Esophagus (tissue), 2 donors: Measurements from ENCODE around the gene OOSP2. TPM values are rescaled to one million over a fixed set of nuclear protein-coding genes. Genes with fewer than 3 reads are reported as not detected.

ENCODE experiments used
- H3K27ac ChIP-seq, 2 donors: one replicate each; pipeline ENCODE4 v1.5.1; 2013; ENCODE audit warnings: low read depth in 2 of 2, mild to moderate bottlenecking in 2 of 2, inconsistent platforms in 1 of 2, low read length in 1 of 2, moderate library complexity in 1 of 2
- H3K27me3 ChIP-seq, 2 donors: one replicate each; pipeline ENCODE4 v1.6.1; 2013; ENCODE audit warnings: low read length in 2 of 2, control low read depth in 1 of 2, mild to moderate bottlenecking in 1 of 2; ENCODE audit not compliant: insufficient read depth in 2 of 2, control insufficient read depth in 1 of 2
- H3K36me3 ChIP-seq, 2 donors: one replicate each; pipeline ENCODE4 v1.6.1; 2013; ENCODE audit warnings: low read length in 1 of 2; ENCODE audit not compliant: control insufficient read depth in 2 of 2, insufficient read depth in 2 of 2
- H3K4me1 ChIP-seq, 2 donors: one replicate each; pipeline ENCODE4 v1.6.1; 2013; ENCODE audit warnings: low read length in 1 of 2; ENCODE audit not compliant: control insufficient read depth in 2 of 2, insufficient read depth in 2 of 2
- H3K4me3 ChIP-seq, 2 donors: one replicate each; pipeline ENCODE4 v1.5.1; 2013; ENCODE audit warnings: low read length in 2 of 2, mild to moderate bottlenecking in 2 of 2, low read depth in 1 of 2, moderate library complexity in 1 of 2
- H3K9me3 ChIP-seq, 2 donors: one replicate each; pipeline ENCODE4 v1.6.1; 2013; ENCODE audit warnings: mild to moderate bottlenecking in 2 of 2, low read depth in 1 of 2, low read length in 1 of 2, moderate library complexity in 1 of 2; ENCODE audit not compliant: control insufficient read depth in 2 of 2, insufficient read depth in 1 of 2
- WGBS, 2 donors: extraction: QIAGEN DNeasy Blood & Tissue Kit; methylation state at CpG; one replicate each; pipeline ENCODE4 v1.1.7; 2013; 5-methylcytosine and 5-hydroxymethylcytosine counted together
- polyA plus RNA-seq, 2 donors: library from polyadenylated mRNA; stranded (reverse); fragments of 200-250 nt; gene quantifications; one replicate each; pipeline ENCODE4 v1.2.3, GENCODE V29; 2013
- donor health status: healthy with polysubstance abuse.
- donor health status: Bipolar disorder and iron deficiency.

The OOSP2 gene
- polyA plus RNA-seq, 2 donors: not detected

DNA sequence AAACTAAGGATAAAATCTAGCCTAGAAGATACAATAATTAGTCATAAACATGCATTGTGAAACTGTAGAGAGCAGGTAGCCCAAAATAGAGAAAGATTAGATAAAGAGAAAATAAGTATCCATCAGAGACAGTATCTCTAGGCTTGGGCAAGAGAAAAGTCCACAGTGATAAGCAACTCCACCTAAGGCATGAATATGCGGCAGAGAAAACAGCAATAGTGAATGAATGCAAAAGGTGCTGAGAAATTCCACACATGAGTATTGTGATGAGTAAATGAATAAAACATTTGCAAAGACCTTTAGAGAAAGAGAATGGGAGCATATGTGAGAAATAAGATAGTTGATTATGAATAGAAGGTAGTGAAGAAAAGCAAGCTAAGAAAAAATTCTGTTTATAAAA, 57.0 kb downstream of the OOSP2 start:
- Histone ChIP-seq H3K9me3 (no peaks in the 10 kb centered on the region), H3K4me3 (no peak overlapping the region), H3K4me1 (no peaks in the 10 kb centered on the region), H3K36me3 (no peaks in the 10 kb centered on the region), H3K27me3 (no peaks in the 10 kb centered on the region), H3K27ac (no peak overlapping the region)
- 76 to 96% methylated on average over 1 of the region's 1 CpG for WGBS, 2 donors

Other genes with a start within 250 kb of the OOSP2 start
- 10 to 100 TPM; 44.8 to 58.1 TPM for gene MRPL16, start 229.6 kb upstream of the OOSP2 start, polyA plus RNA-seq
- gene CBLIF, start 194.9 kb upstream of the OOSP2 start, polyA plus RNA-seq: under 1 TPM; 0.07 to 0.24 TPM
- 10 to 100 TPM in 1 of 2 donors, 1 to 10 TPM in 1; 6.9 to 10.9 TPM for gene TCN1, start 173.9 kb upstream of the OOSP2 start, polyA plus RNA-seq
- gene OOSP3, start 161.6 kb upstream of the OOSP2 start, polyA plus RNA-seq: not detected
- gene OOSP1, start 102.0 kb upstream of the OOSP2 start, polyA plus RNA-seq: not detected
- not detected for gene OOSP4A, start 76.4 kb upstream of the OOSP2 start, polyA plus RNA-seq
- gene OOSP4B, start 23.2 kb upstream of the OOSP2 start, polyA plus RNA-seq: not detected
- gene MS4A3, start 16.3 kb downstream of the OOSP2 start, polyA plus RNA-seq: not detected
- gene MS4A2, start 48.3 kb downstream of the OOSP2 start, polyA plus RNA-seq: under 1 TPM; 0.08 to 0.42 TPM
- gene MS4A6A, start 142.7 kb downstream of the OOSP2 start, polyA plus RNA-seq: 10 to 100 TPM in 1 of 2 donors, 1 to 10 TPM in 1; 7.4 to 11.4 TPM
- gene MS4A4E, start 202.7 kb downstream of the OOSP2 start, polyA plus RNA-seq: under 1 TPM; 0.37 to 0.51 TPM
- gene MS4A4A, start 240.3 kb downstream of the OOSP2 start, polyA plus RNA-seq: 1 to 10 TPM; 1.3 to 1.7 TPM